Progenitor cell of endocrine pancreas (in vitro differentiated cells): ENCODE results near the gene MTAP. TPM values are rescaled to one million over a fixed set of nuclear protein-coding genes. Genes with fewer than 3 reads are reported as not detected.

Experiments used
- DNase-seq: peaks from one replicate; pipeline ENCODE4 v3.0.0; 2021; ENCODE audit warnings: low spot score; ENCODE audit not compliant: unreplicated experiment
- H3K27ac Mint-ChIP-seq: 2 replicates; pipeline ENCODE4 v1.8.0; 2021; ENCODE audit warnings: mild to moderate bottlenecking, moderate library complexity, mixed read lengths
- H3K27me3 Mint-ChIP-seq: 2 replicates; pipeline ENCODE4 v1.8.0; 2021; ENCODE audit warnings: mixed read lengths
- H3K36me3 Mint-ChIP-seq: 2 replicates; pipeline ENCODE4 v1.8.0; 2022; ENCODE audit warnings: mixed read lengths; ENCODE audit not compliant: insufficient read depth
- H3K4me1 Mint-ChIP-seq: 2 replicates; pipeline ENCODE4 v1.8.0; 2021; ENCODE audit warnings: low read depth, mixed read lengths
- H3K4me3 Mint-ChIP-seq: 2 replicates; pipeline ENCODE4 v1.8.0; 2021; ENCODE audit warnings: low read depth, mild to moderate bottlenecking, moderate library complexity, mixed read lengths
- H3K9me3 Mint-ChIP-seq: 2 replicates; pipeline ENCODE4 v1.8.0; 2021; ENCODE audit warnings: low read depth, mixed read lengths
- CTCF ChIP-seq: fragments of 200-600 bp; sonication (generic); IDR thresholded peaks from one replicate; pipeline ENCODE4 v1.5.0; 2021; ENCODE audit warnings: antibody characterized with exemption, mild to moderate bottlenecking; ENCODE audit not compliant: unreplicated experiment
- total RNA-seq: library from RNA; stranded (reverse); gene quantifications from 2 replicates; pipeline ENCODE4 v1.2.1, GENCODE V29; 2021

MTAP gene
- total RNA-seq, 1 donor from 2014 or later = 73.4 TPM

GRCh38 chr9:21803649-21804048 lies 1.2 kb downstream of the MTAP start:
- Mint-ChIP-seq H3K9me3 (no peaks in the 10 kb centered on the region), H3K27me3 (peaks cover 4% of the 10 kb centered on the region), H3K4me3 (peak overlapping the region; percentile 99), H3K4me1 (peaks cover 27% of the 10 kb centered on the region), H3K27ac (peak overlapping the region; percentile 99), H3K36me3 (peaks cover 4% of the 10 kb centered on the region)
- no peak for DNase-seq
- no peak for TF ChIP-seq CTCF

DNA sequence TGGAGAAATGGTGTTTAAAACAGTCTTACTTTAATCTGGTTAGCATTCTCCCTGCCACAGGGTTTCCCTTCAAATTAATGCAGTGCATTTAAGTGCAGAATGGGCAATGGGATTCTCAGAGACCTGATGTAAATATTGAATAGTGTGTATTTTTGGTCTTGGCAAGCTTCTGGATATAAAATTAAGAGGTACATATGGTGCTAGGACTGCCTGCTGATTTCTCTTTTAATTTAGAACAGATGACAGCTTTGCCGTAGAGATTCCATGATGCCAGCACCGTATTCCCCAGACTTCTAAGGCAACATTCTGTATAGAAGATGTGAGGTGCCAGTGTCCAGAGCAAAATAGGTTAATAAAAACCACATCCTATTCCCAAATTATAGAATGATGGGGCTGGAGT lies 1.9 kb downstream of the MTAP start:
- DNase-seq = no peak
- TF ChIP-seq CTCF = no peak
- no peaks in the 10 kb centered on the region for H3K9me3 Mint-ChIP-seq
- peaks cover 4% of the 10 kb centered on the region for H3K27me3 Mint-ChIP-seq
- H3K4me1 Mint-ChIP-seq = peaks cover 27% of the 10 kb centered on the region
- H3K27ac Mint-ChIP-seq = peak overlapping the region; percentile 99
- H3K4me3 Mint-ChIP-seq = peak overlapping the region; percentile 99
- H3K36me3 Mint-ChIP-seq = peaks cover 7% of the 10 kb centered on the region

- no peaks in the 10 kb centered on the region for H3K9me3 Mint-ChIP-seq
- H3K4me3 Mint-ChIP-seq = peak overlapping the region; percentile 99
- peaks cover 4% of the 10 kb centered on the region for H3K27me3 Mint-ChIP-seq
- no peak overlapping the region for H3K27ac Mint-ChIP-seq
- no peak for TF ChIP-seq CTCF
- peaks cover 7% of the 10 kb centered on the region for H3K36me3 Mint-ChIP-seq
- DNase-seq = no peak
- peaks cover 27% of the 10 kb centered on the region for H3K4me1 Mint-ChIP-seq
Observed at GRCh38 chr9:21804791-21805190, 2.4 kb downstream of the MTAP start.

DNA sequence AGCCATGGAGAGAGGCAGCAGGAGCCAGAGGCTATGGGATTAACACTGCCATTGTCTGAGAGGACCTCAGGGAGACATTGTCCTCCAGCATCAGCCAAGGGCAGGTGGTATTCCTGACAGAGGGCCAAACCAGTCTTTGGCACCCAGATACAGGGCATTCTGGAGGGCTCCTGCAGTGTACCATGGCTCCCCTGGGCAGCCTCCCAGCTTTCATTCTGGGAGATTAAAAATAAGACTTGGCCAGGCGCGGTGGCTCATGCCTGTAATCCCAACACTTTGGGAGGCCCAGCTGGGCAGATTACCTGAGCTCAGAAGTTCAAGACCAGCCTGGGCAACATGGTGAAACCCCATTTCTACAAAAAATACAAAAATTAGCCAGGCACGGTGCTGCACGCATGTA lies 4.2 kb downstream of the MTAP start:
- peaks cover 26% of the 10 kb centered on the region for H3K4me1 Mint-ChIP-seq
- no peak for DNase-seq
- H3K36me3 Mint-ChIP-seq = peaks cover 11% of the 10 kb centered on the region
- no peaks in the 10 kb centered on the region for H3K9me3 Mint-ChIP-seq
- H3K27ac Mint-ChIP-seq = no peak overlapping the region
- no peak overlapping the region for H3K4me3 Mint-ChIP-seq
- TF ChIP-seq CTCF = no peak
- H3K27me3 Mint-ChIP-seq = no peaks in the 10 kb centered on the region

- TF ChIP-seq CTCF = no peak
- DNase-seq = no peak
- peaks cover 14% of the 10 kb centered on the region for H3K36me3 Mint-ChIP-seq
- H3K4me3 Mint-ChIP-seq = no peak overlapping the region
- peaks cover 17% of the 10 kb centered on the region for H3K4me1 Mint-ChIP-seq
- H3K27me3 Mint-ChIP-seq = no peaks in the 10 kb centered on the region
- H3K27ac Mint-ChIP-seq = peak overlapping the region; percentile 71
- no peaks in the 10 kb centered on the region for H3K9me3 Mint-ChIP-seq
Observed at GRCh38 chr9:21810388-21810787, 8.0 kb downstream of the MTAP start.
